ENCODE measurements around the gene ADAMTSL2. TPM values are rescaled to one million over a fixed set of nuclear protein-coding genes. Genes with fewer than 3 reads are reported as not detected.

ADAMTSL2 gene
- total RNA-seq, 4 donors from 2014 or later, result 2.8 to 6.6 (median 3.2) TPM

DNA sequence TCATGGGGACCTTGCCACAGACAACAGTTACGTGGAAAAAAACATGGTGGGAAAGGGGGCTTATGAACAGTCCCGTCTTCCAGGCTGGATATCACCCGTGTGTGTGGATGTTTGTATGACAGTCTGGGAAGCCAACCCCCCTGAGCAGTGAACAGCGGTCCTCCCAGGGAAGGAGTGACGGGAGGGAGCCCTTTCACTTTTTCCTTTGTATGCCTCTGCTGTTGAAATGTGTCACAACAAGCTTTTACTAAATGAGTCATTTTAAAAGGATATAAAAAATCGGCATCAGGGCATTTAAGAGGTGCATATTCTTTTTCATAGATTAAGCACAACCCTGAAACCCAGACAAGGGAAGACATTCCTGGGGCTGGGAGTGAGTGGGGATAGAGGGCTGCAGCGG lies 14.8 kb upstream of the ADAMTSL2 start:
- intact Hi-C loops (cut with DNase I), result no loop called here
- no peak for TF ChIP-seq EP300 (IDR thresholded peaks at IDR 0.05)
- TF ChIP-seq CTCF (IDR thresholded peaks at IDR 0.05), result no peak
- TF ChIP-seq POLR2AphosphoS5 (IDR thresholded peaks at IDR 0.05), result no peak
- TF ChIP-seq POLR2A (IDR thresholded peaks at IDR 0.05; ENCODE audit: low read depth), result no peak
- Histone ChIP-seq H3K9me3 (no peaks in the 10 kb centered on the region), H3K36me3 (no peaks in the 10 kb centered on the region), H3K4me1 (peaks cover 4 to 5% (median 5%) of the 10 kb centered on the region in 4 donors), H3K27ac (replicated peaks in 1 of 4) (no peak overlapping the region), H3K4me3 (no peak overlapping the region), H3K27me3 (peaks cover 0 to 25% (median 0%) of the 10 kb centered on the region in 4 donors)
- DNase-seq (ENCODE audit: extremely low spot score), result no peak
- WGBS, result 69% methylated on average over 7 of the region's 7 CpGs

DNA sequence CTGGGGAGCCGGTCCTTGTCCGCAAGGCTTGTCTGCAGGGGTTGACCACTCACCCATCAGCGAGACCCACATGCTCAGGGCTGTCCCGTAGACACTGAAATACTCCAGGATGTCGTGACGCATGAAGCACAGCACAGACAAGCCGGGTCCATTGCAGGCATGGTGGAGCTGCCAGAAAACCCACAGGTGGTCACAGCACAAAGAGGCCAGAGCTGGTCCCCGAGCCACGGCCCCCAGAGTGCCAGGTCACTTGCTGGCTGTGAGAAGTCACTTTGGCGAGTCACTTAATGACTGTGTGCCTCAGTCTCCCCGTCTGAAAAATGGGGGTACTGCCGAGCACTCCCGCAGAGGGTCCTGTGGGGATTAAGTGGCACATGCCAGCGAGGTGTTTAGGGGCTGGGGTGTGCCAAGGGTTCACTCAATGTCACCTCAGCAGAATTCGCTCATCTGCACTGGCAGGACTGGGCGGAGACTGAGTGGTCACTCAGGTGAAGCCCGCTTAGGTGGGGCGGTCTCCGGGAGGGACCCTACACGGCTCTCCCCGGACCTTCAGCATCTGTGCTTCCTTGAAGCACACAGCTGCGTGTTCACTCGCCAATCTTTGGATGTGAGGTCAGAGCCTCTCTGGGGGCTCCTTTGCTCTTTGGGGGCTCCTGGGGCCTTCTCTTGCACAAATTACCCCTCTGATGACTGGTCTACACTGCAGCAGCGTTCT lies 14.2 kb upstream of the ADAMTSL2 start:
- H3K27me3 ChIP-seq, result peaks cover 0 to 19% (median 0%) of the 10 kb centered on the region in 4 donors
- no peaks in the 10 kb centered on the region for H3K9me3 ChIP-seq
- intact Hi-C loops (cut with DNase I), result no loop called here
- H3K4me3 ChIP-seq, result no peak overlapping the region
- no peak overlapping the region for H3K27ac ChIP-seq (replicated peaks in 1 of 4)
- WGBS, result 83% methylated on average over 8 of the region's 24 CpGs
- no peaks in the 10 kb centered on the region for H3K4me1 ChIP-seq
- H3K36me3 ChIP-seq, result no peaks in the 10 kb centered on the region
- DNase-seq (ENCODE audit: extremely low spot score), result no peak
- TF ChIP-seq POLR2A (IDR thresholded peaks at IDR 0.05; ENCODE audit: low read depth) (no peak), EP300 (IDR thresholded peaks at IDR 0.05) (no peak), POLR2AphosphoS5 (IDR thresholded peaks at IDR 0.05) (no peak), CTCF (IDR thresholded peaks at IDR 0.05) (no peak)

DNA sequence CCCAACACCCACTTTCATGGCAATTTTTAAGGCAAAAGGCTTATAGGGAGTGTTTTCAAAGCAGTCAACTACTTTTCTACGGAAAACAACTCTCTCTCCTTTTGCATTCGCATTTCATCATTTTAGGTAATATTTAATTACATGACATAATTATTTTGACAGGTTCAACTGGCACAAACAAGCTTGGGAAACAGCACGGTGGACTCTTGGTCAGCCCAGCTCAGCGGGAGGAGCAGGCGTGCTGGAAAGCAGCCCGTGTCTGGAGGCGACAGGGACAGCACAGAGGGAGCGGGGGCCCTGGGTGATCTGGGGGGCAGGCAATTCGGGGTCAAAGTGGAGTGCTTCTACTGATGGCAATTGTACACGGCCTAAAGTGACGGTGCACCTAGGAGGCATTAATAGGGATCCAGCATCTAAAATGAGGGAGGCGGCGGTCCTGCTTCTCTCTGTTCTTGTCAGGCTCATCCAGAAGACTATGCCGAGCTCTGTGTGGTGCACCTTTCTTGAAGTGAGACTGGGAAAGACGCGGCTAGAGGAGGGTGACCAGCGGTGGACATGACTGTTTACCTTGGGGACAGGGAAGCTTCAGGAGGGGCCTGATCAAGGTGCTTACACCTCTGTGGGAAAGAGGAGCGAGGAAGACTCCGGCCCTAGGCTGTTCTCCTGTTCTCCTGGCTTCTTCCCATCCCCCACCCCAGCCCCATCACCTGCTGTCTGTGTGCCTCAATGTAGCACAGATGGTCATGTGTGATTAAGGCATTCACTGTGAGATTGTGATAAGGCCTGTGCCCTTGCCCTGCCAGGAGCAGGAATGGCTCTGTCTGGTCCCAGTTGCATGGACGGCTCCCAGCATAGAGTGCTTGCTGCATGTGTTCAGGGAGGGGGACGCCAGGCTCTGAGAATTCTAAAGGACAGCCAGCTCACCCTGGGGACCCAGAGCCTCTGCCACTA lies 13.1 kb upstream of the ADAMTSL2 start:
- no peaks in the 10 kb centered on the region for H3K36me3 ChIP-seq
- no peak for TF ChIP-seq POLR2AphosphoS5 (IDR thresholded peaks at IDR 0.05)
- no peak for TF ChIP-seq CTCF (IDR thresholded peaks at IDR 0.05)
- no peak for TF ChIP-seq POLR2A (IDR thresholded peaks at IDR 0.05; ENCODE audit: low read depth)
- no peak for TF ChIP-seq EP300 (IDR thresholded peaks at IDR 0.05)
- peaks cover 0 to 8% (median 0%) of the 10 kb centered on the region in 4 donors for H3K27me3 ChIP-seq
- no peak overlapping the region for H3K27ac ChIP-seq (replicated peaks in 1 of 4)
- WGBS, result 90% methylated on average over 21 of the region's 21 CpGs
- H3K4me3 ChIP-seq, result no peak overlapping the region
- peaks cover 0 to 8% (median 7%) of the 10 kb centered on the region in 4 donors for H3K4me1 ChIP-seq
- intact Hi-C loops (cut with DNase I), result no loop called here
- DNase-seq (ENCODE audit: extremely low spot score), result no peak
- H3K9me3 ChIP-seq, result no peaks in the 10 kb centered on the region

DNA sequence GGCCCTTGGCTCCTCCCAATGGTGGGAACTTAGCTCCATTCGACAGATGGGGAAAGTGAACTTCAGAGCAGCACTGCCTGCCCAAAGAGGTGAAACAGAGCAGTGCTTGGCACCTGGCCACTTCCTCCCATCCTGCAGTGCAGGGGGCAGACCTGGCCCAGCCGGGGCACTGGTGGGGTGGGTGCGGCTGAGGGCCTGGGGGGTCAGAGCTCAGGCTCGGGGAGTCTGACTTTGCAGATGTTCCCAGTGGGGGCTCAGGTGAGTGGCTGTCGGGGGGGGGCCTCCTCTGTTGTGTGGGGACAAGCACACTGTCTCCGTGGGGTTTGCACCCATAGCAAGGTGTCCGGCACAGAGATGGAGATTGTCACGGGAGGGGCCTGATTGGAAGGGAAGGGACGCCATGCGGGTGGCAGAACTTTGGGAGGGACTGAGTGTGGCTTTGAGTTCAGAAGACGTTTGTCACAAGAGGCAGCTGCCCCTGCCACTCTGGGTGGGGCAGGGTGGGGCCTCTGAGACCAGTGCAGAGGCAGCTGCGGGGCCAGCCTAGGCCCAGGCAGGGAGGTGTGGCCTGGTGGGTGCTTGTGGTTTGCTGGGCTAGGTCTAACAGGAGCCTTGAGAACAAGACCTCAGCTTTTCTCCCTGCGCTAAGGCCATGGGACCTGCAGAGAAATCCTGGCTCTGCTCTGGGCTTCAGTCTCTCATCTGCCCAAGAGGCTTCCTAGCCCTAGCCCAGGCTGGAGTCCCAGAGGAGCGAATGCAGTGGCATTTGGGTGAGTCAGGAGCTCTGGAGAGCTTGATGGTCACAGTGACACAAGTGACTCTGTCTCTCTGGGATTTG lies 12.2 kb upstream of the ADAMTSL2 start:
- peaks cover 0 to 10% (median 0%) of the 10 kb centered on the region in 4 donors for H3K27me3 ChIP-seq
- H3K9me3 ChIP-seq, result no peaks in the 10 kb centered on the region
- intact Hi-C loops (cut with DNase I), result no loop called here
- peaks cover 7 to 17% (median 16%) of the 10 kb centered on the region in 4 donors for H3K4me1 ChIP-seq
- H3K4me3 ChIP-seq, result no peak overlapping the region
- WGBS, result 89% methylated on average over 11 of the region's 14 CpGs
- no peak for TF ChIP-seq POLR2AphosphoS5 (IDR thresholded peaks at IDR 0.05)
- no peak for TF ChIP-seq POLR2A (IDR thresholded peaks at IDR 0.05; ENCODE audit: low read depth)
- TF ChIP-seq EP300 (IDR thresholded peaks at IDR 0.05), result no peak
- TF ChIP-seq CTCF (IDR thresholded peaks at IDR 0.05), result no peak
- no peak for DNase-seq (ENCODE audit: extremely low spot score)
- no peak overlapping the region for H3K27ac ChIP-seq (replicated peaks in 1 of 4)
- H3K36me3 ChIP-seq, result no peaks in the 10 kb centered on the region
